SW 1271 (cell line): ENCODE results near the gene BAHD1.

Source experiments
- DNase-seq, 2 experiments: peaks; one replicate each; lab custom pipeline; 2025; lab: John Stamatoyannopoulos, UW

BAHD1 gene

GRCh38 chr15:40498891-40499290 is 58.1 kb downstream of the BAHD1 start:
- no peak for DNase-seq

- DNase-seq: no peak
Measured at GRCh38 chr15:40499931-40500330, 59.2 kb downstream of the BAHD1 start.

GRCh38 chr15:40500568-40501330 is 60.0 kb downstream of the BAHD1 start:
- DNase-seq: no peak

- no peak for DNase-seq
Measured at GRCh38 chr15:40501487-40501886, 60.7 kb downstream of the BAHD1 start.

- peak; percentile 29 to 48 for DNase-seq
Measured at GRCh38 chr15:40506964-40507571, 66.3 kb downstream of the BAHD1 start.

GRCh38 chr15:40508216-40508615 is 67.5 kb downstream of the BAHD1 start:
- no peak for DNase-seq

GRCh38 chr15:40510201-40510600 is 69.4 kb downstream of the BAHD1 start:
- DNase-seq: no peak

- no peak for DNase-seq
Measured at GRCh38 chr15:40511093-40511471, 70.3 kb downstream of the BAHD1 start.

- no peak for DNase-seq
Measured at GRCh38 chr15:40511472-40512133, 70.8 kb downstream of the BAHD1 start.

- DNase-seq: no peak
Measured at GRCh38 chr15:40512440-40512839, 71.7 kb downstream of the BAHD1 start.

GRCh38 chr15:40513609-40514008 is 72.9 kb downstream of the BAHD1 start:
- no peak for DNase-seq

GRCh38 chr15:40516322-40516721 is 75.6 kb downstream of the BAHD1 start:
- no peak for DNase-seq
